Mucosa of stomach (tissue), 1 donor: ENCODE measurements around the gene NAAA.

ENCODE experiments used
- H3K27me3 ChIP-seq: one replicate; pipeline ENCODE4 v1.7.0; 2013; ENCODE audit warnings: mild to moderate bottlenecking, low read length; ENCODE audit not compliant: control insufficient read depth, insufficient read depth
- H3K36me3 ChIP-seq: one replicate; pipeline ENCODE4 v1.7.0; 2013; ENCODE audit warnings: low read length; ENCODE audit not compliant: control insufficient read depth, insufficient read depth
- H3K4me1 ChIP-seq: one replicate; pipeline ENCODE4 v1.7.0; 2013; ENCODE audit warnings: mild to moderate bottlenecking, low read length; ENCODE audit not compliant: control insufficient read depth, insufficient read depth
- H3K4me3 ChIP-seq: one replicate; pipeline ENCODE4 v1.7.0; 2013; ENCODE audit warnings: low read length
- H3K9ac ChIP-seq: one replicate; pipeline ENCODE4 v1.7.0; 2013; ENCODE audit warnings: mild to moderate bottlenecking, low read length, moderate library complexity
- H3K9me3 ChIP-seq: one replicate; pipeline ENCODE4 v1.7.0; 2013; ENCODE audit warnings: mild to moderate bottlenecking, low read length, moderate library complexity; ENCODE audit not compliant: control insufficient read depth
- donor health status: Pancreatic carcinoma.

Gene NAAA

DNA sequence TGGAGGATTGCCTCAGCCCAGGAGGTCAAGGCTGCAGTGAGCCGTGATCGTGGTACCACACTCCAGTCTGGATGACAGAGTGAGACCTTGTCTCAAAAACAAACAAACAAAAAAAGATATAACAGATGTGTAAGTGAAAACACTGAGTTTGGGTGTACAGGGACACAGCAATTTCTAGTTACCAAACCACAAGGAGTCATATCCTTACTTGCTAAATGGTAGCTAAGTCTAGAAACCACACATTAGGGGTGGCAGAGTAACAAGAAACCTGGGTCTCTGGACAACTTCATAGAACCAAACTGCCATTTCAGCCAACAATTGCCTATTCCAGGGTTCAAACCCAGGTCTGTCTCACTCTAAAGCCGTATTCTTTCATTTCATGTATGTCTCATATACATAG, 59.3 kb downstream of the NAAA start:
- Histone ChIP-seq H3K4me3 (no peak overlapping the region), H3K36me3 (no peaks in the 10 kb centered on the region), H3K9ac (no peak overlapping the region), H3K4me1 (no peaks in the 10 kb centered on the region), H3K9me3 (no peaks in the 10 kb centered on the region), H3K27me3 (no peaks in the 10 kb centered on the region)

DNA sequence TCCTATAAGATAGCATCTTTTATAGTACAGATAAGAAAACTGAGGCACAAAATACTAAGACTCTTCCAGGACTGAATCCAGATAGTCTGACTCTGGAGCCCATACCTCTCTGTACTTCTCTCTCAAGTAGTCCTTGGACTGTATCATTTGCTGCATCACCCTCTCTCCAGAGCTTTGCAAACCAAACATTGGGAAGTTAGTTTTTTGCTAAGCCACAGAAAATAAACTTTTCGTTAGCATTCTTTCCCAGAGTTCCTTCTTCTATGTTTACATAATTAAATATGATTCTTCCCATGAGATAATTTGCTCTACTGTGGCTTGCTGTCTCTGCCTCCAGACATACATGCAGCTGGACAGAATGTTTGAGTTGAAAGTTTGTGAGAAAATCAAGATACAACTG, 60.5 kb downstream of the NAAA start:
- no peaks in the 10 kb centered on the region for H3K27me3 ChIP-seq
- no peak overlapping the region for H3K4me3 ChIP-seq
- H3K4me1 ChIP-seq, result no peaks in the 10 kb centered on the region
- no peak overlapping the region for H3K9ac ChIP-seq
- H3K36me3 ChIP-seq, result no peaks in the 10 kb centered on the region
- H3K9me3 ChIP-seq, result no peaks in the 10 kb centered on the region

DNA sequence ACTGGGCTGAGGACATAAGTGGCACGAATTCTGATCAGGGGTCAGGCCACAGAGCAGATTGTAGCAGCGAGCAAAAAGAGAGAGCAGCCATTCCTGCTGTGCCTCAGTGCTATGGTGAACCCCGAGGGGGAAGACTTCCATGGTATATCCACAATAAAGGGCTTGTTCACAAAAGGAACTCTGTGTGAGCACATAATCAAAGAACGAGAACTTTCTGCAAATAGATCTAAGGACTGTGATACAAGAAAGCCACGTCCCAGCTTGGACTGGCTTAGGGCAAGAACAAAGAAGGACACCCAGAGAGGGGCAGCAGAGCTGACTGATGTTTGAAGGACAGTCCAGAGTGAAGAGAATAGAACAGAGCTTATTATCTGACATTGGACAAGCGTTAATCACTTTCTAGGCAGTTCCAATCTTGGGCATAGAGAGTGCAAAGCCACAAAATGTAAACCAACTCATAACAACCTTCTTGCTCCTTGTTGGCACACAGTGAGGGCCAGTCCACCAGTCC, 62.5 kb downstream of the NAAA start:
- Histone ChIP-seq H3K4me3 (no peak overlapping the region), H3K36me3 (no peaks in the 10 kb centered on the region), H3K27me3 (no peaks in the 10 kb centered on the region), H3K9me3 (no peaks in the 10 kb centered on the region), H3K9ac (no peak overlapping the region), H3K4me1 (no peaks in the 10 kb centered on the region)

DNA sequence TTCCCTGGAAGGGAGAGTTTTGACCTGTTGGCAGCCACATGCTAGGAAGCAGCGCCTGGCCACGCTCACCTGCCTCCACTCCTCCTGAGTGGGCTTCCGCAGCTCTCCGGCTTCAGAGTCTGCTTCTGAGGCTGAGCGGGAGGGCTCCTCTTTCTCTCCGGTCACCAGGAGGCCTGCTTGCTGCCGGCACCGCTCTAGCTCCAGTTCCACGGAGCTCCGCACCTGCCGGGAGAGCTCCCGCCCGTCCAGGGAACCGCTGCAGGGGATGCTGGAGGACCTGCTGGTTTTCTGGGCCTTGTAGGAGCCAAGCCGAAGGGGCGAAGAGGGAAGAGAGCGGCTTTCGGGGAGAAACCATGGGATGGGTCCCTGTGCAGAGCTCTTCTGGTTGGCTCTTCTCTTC, 64.6 kb downstream of the NAAA start:
- H3K4me1 ChIP-seq, result no peaks in the 10 kb centered on the region
- H3K27me3 ChIP-seq, result no peaks in the 10 kb centered on the region
- no peaks in the 10 kb centered on the region for H3K9me3 ChIP-seq
- no peak overlapping the region for H3K4me3 ChIP-seq
- H3K36me3 ChIP-seq, result no peaks in the 10 kb centered on the region
- no peak overlapping the region for H3K9ac ChIP-seq

DNA sequence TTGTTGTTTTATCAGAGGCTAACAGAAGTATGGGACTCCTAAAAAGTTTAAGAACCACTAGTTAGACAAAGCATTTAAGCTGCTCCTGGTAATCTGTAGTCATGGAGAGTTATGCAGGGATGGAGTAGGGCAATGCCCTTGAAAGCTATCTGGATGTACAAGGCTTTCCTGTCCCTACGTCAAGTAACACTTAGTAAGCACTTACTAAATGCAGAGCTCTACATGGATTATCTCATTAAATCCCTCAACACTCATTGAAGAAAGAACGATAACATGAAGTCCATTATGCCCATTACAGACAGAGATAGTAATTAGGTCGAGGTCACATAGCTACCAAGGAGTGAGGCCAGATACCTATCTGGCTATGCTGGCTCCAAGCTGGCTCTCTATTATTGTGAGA, 71.7 kb downstream of the NAAA start:
- Histone ChIP-seq H3K4me3 (no peak overlapping the region), H3K36me3 (no peaks in the 10 kb centered on the region), H3K9me3 (no peaks in the 10 kb centered on the region), H3K27me3 (no peaks in the 10 kb centered on the region), H3K9ac (no peak overlapping the region), H3K4me1 (no peaks in the 10 kb centered on the region)

DNA sequence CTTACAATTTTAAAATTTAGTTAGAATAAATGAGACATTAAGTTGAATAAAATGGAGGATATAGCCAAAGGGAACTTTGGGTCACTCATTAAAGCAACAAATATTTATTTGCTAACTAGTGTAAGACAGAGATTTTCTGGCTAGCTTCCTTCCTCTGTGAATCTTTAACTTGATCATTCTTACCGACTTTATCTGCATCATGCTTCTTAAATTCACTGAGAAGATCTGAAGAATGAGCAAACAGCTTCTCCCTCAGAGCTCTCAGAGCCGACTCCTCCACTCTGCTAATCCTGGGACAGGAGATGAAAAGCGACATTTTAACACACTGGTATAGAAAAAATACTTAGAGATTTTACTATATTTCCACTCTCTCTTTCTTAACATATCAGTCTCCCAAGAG, 73.7 kb downstream of the NAAA start:
- H3K27me3 ChIP-seq, result no peaks in the 10 kb centered on the region
- H3K9ac ChIP-seq, result no peak overlapping the region
- no peak overlapping the region for H3K4me3 ChIP-seq
- no peaks in the 10 kb centered on the region for H3K9me3 ChIP-seq
- no peaks in the 10 kb centered on the region for H3K36me3 ChIP-seq
- H3K4me1 ChIP-seq, result no peaks in the 10 kb centered on the region
